CD4-positive, alpha-beta T cell treated with Interferon alpha-2 for 1 hour (primary cell): ENCODE data around the gene KIAA0513.

Experiments used
- DNase-seq, 2 donors: peaks; one replicate each; pipeline ENCODE4 v3.0.0-alpha.2; 2020 to 2022

The KIAA0513 gene

DNA sequence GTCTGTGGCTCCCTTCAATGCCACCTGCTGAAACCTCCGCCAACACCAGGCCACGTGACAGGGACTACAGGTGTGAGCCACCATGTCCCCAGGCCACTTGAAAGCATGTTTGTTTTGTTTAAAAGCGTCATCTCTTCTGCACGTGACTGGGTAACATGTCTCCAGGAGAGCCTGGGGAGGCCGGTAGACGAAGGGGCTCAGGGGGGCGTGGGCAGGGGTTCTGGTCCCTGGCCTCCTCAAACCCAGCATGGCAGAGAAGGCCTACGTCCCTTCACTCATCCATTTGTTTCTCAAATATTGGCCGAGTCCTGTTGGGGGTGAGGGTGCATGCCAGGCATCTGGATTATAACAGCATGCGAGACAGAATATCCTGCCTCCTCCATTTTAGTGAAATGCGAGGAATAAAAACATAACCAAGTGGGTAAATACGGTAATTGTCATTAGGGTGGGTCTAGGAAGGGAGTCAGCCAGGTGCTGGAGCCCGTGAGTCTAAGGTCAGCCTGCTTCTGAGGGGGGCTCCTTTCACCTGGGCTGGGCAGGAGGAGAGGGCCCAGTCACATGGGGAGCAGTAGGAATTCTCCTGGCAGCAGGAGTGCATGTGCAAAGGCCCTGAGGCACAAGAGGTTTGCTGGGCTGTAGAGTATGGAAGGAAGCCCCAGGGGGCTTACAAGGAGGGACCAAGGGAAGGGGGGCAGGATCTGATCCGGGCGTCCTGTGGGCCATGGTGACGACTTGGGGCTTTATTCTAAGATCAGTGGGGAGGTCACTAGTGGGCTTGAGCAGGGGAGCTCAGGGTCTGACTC lies 111.4 kb downstream of the KIAA0513 start:
- DNase-seq = no peak

- DNase-seq = no peak
These were observed 112.3 kb downstream of the KIAA0513 start for GRCh38 chr16:85139881-85140339.

- no peak for DNase-seq
These were observed 112.9 kb downstream of the KIAA0513 start for GRCh38 chr16:85140455-85141012.

DNA sequence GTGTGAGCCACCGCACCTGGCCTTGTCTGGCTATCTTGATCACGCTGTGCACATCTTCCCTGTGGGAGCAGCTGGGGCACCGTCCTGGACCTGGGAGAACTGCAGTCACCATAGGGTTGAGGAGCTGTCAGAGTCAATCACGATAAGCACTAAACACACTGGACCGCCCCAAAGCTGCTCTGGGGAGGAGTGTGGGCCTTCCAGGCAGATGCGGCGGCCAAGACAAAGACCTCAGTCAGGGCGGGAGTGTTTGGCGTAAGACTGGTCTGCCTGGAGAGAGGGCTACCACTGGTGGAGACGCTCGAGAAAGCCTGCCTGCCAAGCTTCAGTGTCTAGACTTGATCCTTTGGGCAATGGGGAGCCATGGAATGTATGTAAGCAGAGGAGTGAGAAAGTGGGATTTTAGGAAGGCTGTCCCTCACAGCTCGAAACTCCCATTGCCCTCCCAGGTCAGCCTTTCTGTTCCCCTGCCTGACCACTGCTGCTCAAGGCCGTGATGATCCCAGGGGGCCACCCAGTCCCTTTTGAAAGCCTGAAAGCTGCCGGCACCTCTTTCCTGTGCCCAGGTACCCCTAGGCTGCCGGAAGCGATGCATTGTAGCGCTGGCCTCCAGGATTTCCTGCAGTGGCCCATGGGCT lies 114.0 kb downstream of the KIAA0513 start:
- no peak for DNase-seq

DNA sequence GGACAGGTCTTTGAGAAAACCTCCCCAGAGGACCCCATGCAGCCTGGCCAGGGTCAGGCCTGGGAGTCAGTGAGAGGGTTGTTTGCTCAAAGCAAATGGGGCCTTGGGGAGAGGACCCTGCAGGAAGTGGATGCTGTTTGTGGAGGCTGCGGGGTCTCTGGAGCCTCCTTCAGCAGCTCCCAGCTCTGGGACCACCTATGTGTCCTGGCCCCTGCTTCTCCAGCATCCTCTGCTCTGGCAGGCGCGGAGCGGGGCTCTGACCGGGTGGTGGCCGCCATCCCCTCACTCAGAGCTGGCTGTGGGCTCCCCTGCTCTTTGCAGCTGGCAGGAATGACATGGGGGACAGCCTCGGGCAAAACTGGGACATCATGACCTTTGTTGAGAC lies 114.5 kb downstream of the KIAA0513 start:
- no peak for DNase-seq

- no peak for DNase-seq
These were observed 115.2 kb downstream of the KIAA0513 start for GRCh38 chr16:85142771-85143211.
